ENCODE measurements around the gene HOXB5.

The HOXB5 gene

GRCh38 chr17:48551596-48552465 is 41.7 kb downstream of the HOXB5 start:
- Histone ChIP-seq H3K36me3 (ENCODE audit: control insufficient read depth in 1 of 2, insufficient read depth in 2 of 2, low read length in 2 of 2) (peaks cover 9 to 14% of the 10 kb centered on the region in 2 experiments), H3K4ac (ENCODE audit: low read depth, low read length) (no peak overlapping the region), H4K12ac (ENCODE audit: low read depth, low read length) (peak overlapping the region; percentile 39), H3K4me2 (ENCODE audit: low read length) (no peak overlapping the region), H3K9me3 (ENCODE audit: insufficient read depth, low read depth, low read length) (no peaks in the 10 kb centered on the region), H3K23ac (ENCODE audit: low read length) (no peak overlapping the region), H2BK12ac (ENCODE audit: low read length) (peak overlapping the region; percentile 18), H3K4me3 (ENCODE audit: low read depth, low read length) (no peak overlapping the region), H3K27ac (ENCODE audit: low read depth, low read length) (no peak overlapping the region), H3K79me1 (ENCODE audit: low read length) (peaks cover 14% of the 10 kb centered on the region), H4K8ac (ENCODE audit: low read depth, low read length) (no peak overlapping the region), H4K91ac (ENCODE audit: low read depth, low read length) (no peak overlapping the region), H3K14ac (ENCODE audit: low read length) (no peak overlapping the region), H2BK120ac (ENCODE audit: insufficient read depth, low read length, poor library complexity) (no peak overlapping the region), H3K79me2 (ENCODE audit: control insufficient read depth, insufficient read depth, low read length, poor library complexity) (peaks cover 5% of the 10 kb centered on the region), H3K4me1 (ENCODE audit: control insufficient read depth in 1 of 2, insufficient read depth in 2 of 2, low read length in 2 of 2) (peaks cover 16 to 33% of the 10 kb centered on the region in 2 experiments), H2AK5ac (ENCODE audit: low read length) (no peak overlapping the region), H3K27me3 (ENCODE audit: insufficient read depth, low read length) (no peaks in the 10 kb centered on the region), H3K9ac (ENCODE audit: low read length) (no peak overlapping the region), H2BK5ac (ENCODE audit: low read depth, low read length, poor library complexity) (no peak overlapping the region), H3K18ac (ENCODE audit: low read length) (peak overlapping the region; percentile 73), H2AFZ (ENCODE audit: insufficient read depth, low read length, poor library complexity) (no peak overlapping the region)
- WGBS (ENCODE audit: extremely low coverage, insufficient coverage, insufficient read length) = no CpG with 5 or more reads among the region's 47 CpGs
- no peak for DNase-seq

GRCh38 chr17:48551214-48551555 is 42.4 kb downstream of the HOXB5 start:
- Histone ChIP-seq H2BK120ac (ENCODE audit: insufficient read depth, low read length, poor library complexity) (no peak overlapping the region), H2AK5ac (ENCODE audit: low read length) (no peak overlapping the region), H3K18ac (ENCODE audit: low read length) (no peak overlapping the region), H3K9me3 (ENCODE audit: insufficient read depth, low read depth, low read length) (no peaks in the 10 kb centered on the region), H3K14ac (ENCODE audit: low read length) (no peak overlapping the region), H4K8ac (ENCODE audit: low read depth, low read length) (no peak overlapping the region), H3K27ac (ENCODE audit: low read depth, low read length) (no peak overlapping the region), H3K4ac (ENCODE audit: low read depth, low read length) (no peak overlapping the region), H3K23ac (ENCODE audit: low read length) (no peak overlapping the region), H4K12ac (ENCODE audit: low read depth, low read length) (no peak overlapping the region), H3K4me1 (ENCODE audit: control insufficient read depth in 1 of 2, insufficient read depth in 2 of 2, low read length in 2 of 2) (peaks cover 21 to 40% of the 10 kb centered on the region in 2 experiments), H3K79me2 (ENCODE audit: control insufficient read depth, insufficient read depth, low read length, poor library complexity) (peaks cover 5% of the 10 kb centered on the region), H2AFZ (ENCODE audit: insufficient read depth, low read length, poor library complexity) (no peak overlapping the region), H4K91ac (ENCODE audit: low read depth, low read length) (no peak overlapping the region), H3K36me3 (ENCODE audit: control insufficient read depth in 1 of 2, insufficient read depth in 2 of 2, low read length in 2 of 2) (peaks cover 9 to 14% of the 10 kb centered on the region in 2 experiments), H2BK12ac (ENCODE audit: low read length) (no peak overlapping the region), H3K4me3 (ENCODE audit: low read depth, low read length) (no peak overlapping the region), H3K79me1 (ENCODE audit: low read length) (peaks cover 21% of the 10 kb centered on the region), H2BK5ac (ENCODE audit: low read depth, low read length, poor library complexity) (no peak overlapping the region), H3K4me2 (ENCODE audit: low read length) (no peak overlapping the region), H3K27me3 (ENCODE audit: insufficient read depth, low read length) (no peaks in the 10 kb centered on the region), H3K9ac (ENCODE audit: low read length) (no peak overlapping the region)
- no peak for DNase-seq
- WGBS (ENCODE audit: extremely low coverage, insufficient coverage, insufficient read length) = no CpG with 5 or more reads among the region's 19 CpGs

DNA sequence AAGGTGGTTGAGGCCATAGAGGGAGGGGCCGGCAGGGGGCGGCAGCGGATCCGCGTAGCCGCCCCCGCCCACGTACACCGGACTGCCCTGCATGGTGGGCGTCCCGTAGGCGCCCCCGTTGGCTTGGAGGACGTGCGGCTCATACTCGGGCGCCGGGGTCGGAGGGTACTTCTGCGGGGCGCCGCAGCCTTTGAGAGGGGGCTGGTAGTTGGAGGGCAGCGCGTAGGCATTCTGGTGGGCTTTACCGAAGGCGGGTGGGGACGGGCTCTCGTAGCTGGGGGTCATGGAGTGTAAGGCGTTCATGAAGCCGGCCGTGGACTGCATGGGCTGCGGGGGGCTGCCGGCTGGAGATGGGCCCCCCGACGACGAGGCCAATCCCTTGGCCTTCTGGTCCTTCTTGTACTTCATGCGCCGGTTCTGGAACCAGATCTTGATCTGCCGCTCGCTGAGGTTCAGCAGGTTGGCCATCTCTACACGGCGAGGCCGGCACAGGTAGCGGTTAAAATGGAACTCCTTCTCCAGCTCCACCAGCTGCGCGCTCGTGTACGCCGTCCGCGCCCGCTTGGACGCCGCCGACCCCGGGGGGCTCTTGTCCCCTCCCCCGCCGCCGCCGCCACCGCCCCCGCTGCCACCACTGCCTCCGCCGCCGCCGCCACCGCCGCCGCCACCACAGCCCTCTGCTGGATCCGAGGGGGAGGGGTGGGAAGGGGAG is 42.9 kb downstream of the HOXB5 start:
- no peak overlapping the region for H3K14ac ChIP-seq (ENCODE audit: low read length)
- peaks cover 5% of the 10 kb centered on the region for H3K79me2 ChIP-seq (ENCODE audit: control insufficient read depth, insufficient read depth, low read length, poor library complexity)
- no peak overlapping the region for H2AFZ ChIP-seq (ENCODE audit: insufficient read depth, low read length, poor library complexity)
- no peak overlapping the region for H3K18ac ChIP-seq (ENCODE audit: low read length)
- no peaks in the 10 kb centered on the region for H3K9me3 ChIP-seq (ENCODE audit: insufficient read depth, low read depth, low read length)
- peaks cover 9 to 14% of the 10 kb centered on the region in 2 experiments for H3K36me3 ChIP-seq (ENCODE audit: control insufficient read depth in 1 of 2, insufficient read depth in 2 of 2, low read length in 2 of 2)
- no peak overlapping the region for H4K12ac ChIP-seq (ENCODE audit: low read depth, low read length)
- no peak overlapping the region for H2BK12ac ChIP-seq (ENCODE audit: low read length)
- no peak overlapping the region for H3K27ac ChIP-seq (ENCODE audit: low read depth, low read length)
- H4K91ac ChIP-seq (ENCODE audit: low read depth, low read length) = no peak overlapping the region
- H3K4me3 ChIP-seq (ENCODE audit: low read depth, low read length) = no peak overlapping the region
- H3K4me1 ChIP-seq (ENCODE audit: control insufficient read depth in 1 of 2, insufficient read depth in 2 of 2, low read length in 2 of 2) = peaks cover 18 to 43% of the 10 kb centered on the region in 2 experiments
- H2BK120ac ChIP-seq (ENCODE audit: insufficient read depth, low read length, poor library complexity) = no peak overlapping the region
- no peak overlapping the region for H3K23ac ChIP-seq (ENCODE audit: low read length)
- H3K27me3 ChIP-seq (ENCODE audit: insufficient read depth, low read length) = no peaks in the 10 kb centered on the region
- no peak overlapping the region for H2AK5ac ChIP-seq (ENCODE audit: low read length)
- no peak overlapping the region for H4K8ac ChIP-seq (ENCODE audit: low read depth, low read length)
- no peak for DNase-seq
- H3K4me2 ChIP-seq (ENCODE audit: low read length) = peak overlapping the region; percentile 44
- peaks cover 21% of the 10 kb centered on the region for H3K79me1 ChIP-seq (ENCODE audit: low read length)
- H3K4ac ChIP-seq (ENCODE audit: low read depth, low read length) = no peak overlapping the region
- H3K9ac ChIP-seq (ENCODE audit: low read length) = no peak overlapping the region
- no CpG with 5 or more reads among the region's 70 CpGs for WGBS (ENCODE audit: extremely low coverage, insufficient coverage, insufficient read length)
- H2BK5ac ChIP-seq (ENCODE audit: low read depth, low read length, poor library complexity) = no peak overlapping the region

- Histone ChIP-seq H3K79me2 (ENCODE audit: control insufficient read depth, insufficient read depth, low read length, poor library complexity) (peaks cover 5% of the 10 kb centered on the region), H2AFZ (ENCODE audit: insufficient read depth, low read length, poor library complexity) (no peak overlapping the region), H3K23ac (ENCODE audit: low read length) (no peak overlapping the region), H2BK120ac (ENCODE audit: insufficient read depth, low read length, poor library complexity) (no peak overlapping the region), H3K4me2 (ENCODE audit: low read length) (no peak overlapping the region), H4K91ac (ENCODE audit: low read depth, low read length) (no peak overlapping the region), H3K4ac (ENCODE audit: low read depth, low read length) (no peak overlapping the region), H4K8ac (ENCODE audit: low read depth, low read length) (no peak overlapping the region), H3K9me3 (ENCODE audit: insufficient read depth, low read depth, low read length) (no peaks in the 10 kb centered on the region), H3K14ac (ENCODE audit: low read length) (no peak overlapping the region), H3K18ac (ENCODE audit: low read length) (no peak overlapping the region), H2BK5ac (ENCODE audit: low read depth, low read length, poor library complexity) (no peak overlapping the region), H4K12ac (ENCODE audit: low read depth, low read length) (no peak overlapping the region), H3K4me3 (ENCODE audit: low read depth, low read length) (no peak overlapping the region), H2BK12ac (ENCODE audit: low read length) (no peak overlapping the region), H3K9ac (ENCODE audit: low read length) (no peak overlapping the region), H3K36me3 (ENCODE audit: control insufficient read depth in 1 of 2, insufficient read depth in 2 of 2, low read length in 2 of 2) (peaks cover 9 to 14% of the 10 kb centered on the region in 2 experiments), H3K27me3 (ENCODE audit: insufficient read depth, low read length) (no peaks in the 10 kb centered on the region), H3K27ac (ENCODE audit: low read depth, low read length) (no peak overlapping the region), H2AK5ac (ENCODE audit: low read length) (no peak overlapping the region), H3K79me1 (ENCODE audit: low read length) (peaks cover 25% of the 10 kb centered on the region), H3K4me1 (ENCODE audit: control insufficient read depth in 1 of 2, insufficient read depth in 2 of 2, low read length in 2 of 2) (peaks cover 18 to 48% of the 10 kb centered on the region in 2 experiments)
- no peak for DNase-seq
- WGBS (ENCODE audit: extremely low coverage, insufficient coverage, insufficient read length) = no CpG with 5 or more reads among the region's 18 CpGs
Measured at GRCh38 chr17:48549914-48550501, 43.6 kb downstream of the HOXB5 start.

Measured in trophoblast cell (in vitro differentiated cells and primary cell).